Activated naive CD4-positive, alpha-beta T cell treated with anti-CD3 and anti-CD28 coated beads for 36 hours (primary cell): ENCODE measurements around the gene UBR1. TPM values are rescaled to one million over a fixed set of nuclear protein-coding genes. Genes with fewer than 3 reads are reported as not detected.

ENCODE experiments used
- CTCF ChIA-PET: fragments of 350-600 bp; sonication (Branson Sonifier 250); formaldehyde crosslinking; loops from one replicate; lab custom pipeline; 2021; ENCODE audit warnings: antibody characterized with exemption; lab: Charles Lee
- DNase-seq: peaks from one replicate; pipeline ENCODE4 v3.0.0-alpha.2; 2020
- H3K27ac Mint-ChIP-seq: one replicate; pipeline ENCODE4 v1.8.0; 2021; ENCODE audit warnings: mild to moderate bottlenecking, mixed read lengths
- H3K27me3 Mint-ChIP-seq: one replicate; pipeline ENCODE4 v1.8.0; 2021; ENCODE audit warnings: low read depth, mixed read lengths
- H3K36me3 Mint-ChIP-seq: one replicate; pipeline ENCODE4 v1.8.0; 2021; ENCODE audit warnings: low read depth, mixed read lengths
- H3K4me1 Mint-ChIP-seq: one replicate; pipeline ENCODE4 v1.8.0; 2021; ENCODE audit warnings: low read depth, mixed read lengths
- H3K4me3 Mint-ChIP-seq: one replicate; pipeline ENCODE4 v1.8.0; 2021; ENCODE audit warnings: mild to moderate bottlenecking, moderate library complexity, mixed read lengths
- H3K9me3 Mint-ChIP-seq: one replicate; pipeline ENCODE4 v1.8.0; 2021; ENCODE audit warnings: mixed read lengths
- intact Hi-C: fragments of 100-400 bp; cut with micrococcal nuclease; formaldehyde crosslinking; loops from one replicate; pipeline ENCODE4 v1.15.1; 2023
- total RNA-seq, 2 experiments: library from RNA; stranded (reverse); gene quantifications; one replicate each; pipeline ENCODE4 v1.2.3, GENCODE V29; 2021

UBR1 gene
- total RNA-seq, result 10 to 100 TPM; 25.2 to 25.9 TPM

DNA sequence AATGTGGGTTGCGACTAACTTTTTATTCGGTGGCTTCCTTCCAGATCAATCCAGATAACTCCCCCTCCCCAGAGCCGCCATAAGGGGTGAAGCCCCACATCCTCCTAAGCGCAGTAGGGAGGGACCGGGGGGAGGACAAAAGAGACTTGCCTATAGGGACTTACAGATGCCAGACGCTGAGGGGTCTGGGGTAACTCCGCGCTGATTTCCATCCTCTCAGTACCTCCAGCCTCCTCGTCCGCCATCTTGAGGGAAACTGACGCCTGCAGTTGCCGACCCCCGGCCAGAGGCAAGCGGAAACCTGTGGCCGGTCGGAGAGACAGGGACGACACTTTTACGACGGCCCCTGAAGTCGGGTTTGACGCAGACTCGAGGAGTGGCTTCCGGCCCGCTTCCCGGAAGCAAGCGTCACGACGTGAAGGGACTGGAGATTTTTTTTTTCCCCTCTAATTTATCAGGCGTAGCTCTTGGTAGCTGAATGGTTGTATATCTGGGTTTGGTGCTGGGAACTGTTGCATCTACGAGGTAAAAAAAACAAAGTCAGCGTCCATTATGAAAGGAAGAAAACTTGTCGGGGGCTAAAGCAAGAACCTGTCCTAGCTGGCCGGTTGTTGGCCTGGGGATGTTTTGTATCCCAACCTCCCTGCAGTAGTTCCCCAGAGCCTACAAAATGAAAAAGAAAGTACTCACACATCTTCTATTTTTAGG is at the start of gene UBR1:
TSS of gene UBR1 (minus strand) at position 261 of the 708 bp plus-strand sequence. CDS start at position 245, 16 bp downstream.
- H3K4me1 Mint-ChIP-seq, result peaks cover 39% of the 10 kb centered on the region
- H3K4me3 Mint-ChIP-seq, result peak within 1 kb of the TSS; percentile 95
- CTCF ChIA-PET, result interaction anchor here (0.6 to 1.4 kb wide), 5 partner anchors 9 to 107 kb away, joined by 3 to 5 read pairs (median 3); partner anchors contain the start of gene TMEM62

GRCh38 chr15:43153269-43153668 is 47.4 kb upstream of the UBR1 start:
- DNase-seq, result no peak
- no peak overlapping the region for H3K4me3 Mint-ChIP-seq
- H3K4me1 Mint-ChIP-seq, result peaks cover 9% of the 10 kb centered on the region
- CTCF ChIA-PET, result no interaction called here
- H3K36me3 Mint-ChIP-seq, result peaks cover 20% of the 10 kb centered on the region
- intact Hi-C loops, result no loop called here
- no peaks in the 10 kb centered on the region for H3K27me3 Mint-ChIP-seq
- H3K27ac Mint-ChIP-seq, result no peak overlapping the region
- no peaks in the 10 kb centered on the region for H3K9me3 Mint-ChIP-seq

More for the DNA sequence above, at the start of gene UBR1:
- Mint-ChIP-seq H3K36me3 (peaks cover 17% of the 10 kb centered on the region), H3K27ac (peak within 1 kb of the TSS; percentile 95), H3K9me3 (no peaks in the 10 kb centered on the region), H3K27me3 (no peaks in the 10 kb centered on the region)
- intact Hi-C loops, result loop anchor here (1.0 to 10.0 kb wide), 7 partner anchors 17 to 531 kb away; partner anchors contain the start of genes CCNDBP1, LCMT2, MAP1A and STARD9
- peak; percentile 95 for DNase-seq

DNA sequence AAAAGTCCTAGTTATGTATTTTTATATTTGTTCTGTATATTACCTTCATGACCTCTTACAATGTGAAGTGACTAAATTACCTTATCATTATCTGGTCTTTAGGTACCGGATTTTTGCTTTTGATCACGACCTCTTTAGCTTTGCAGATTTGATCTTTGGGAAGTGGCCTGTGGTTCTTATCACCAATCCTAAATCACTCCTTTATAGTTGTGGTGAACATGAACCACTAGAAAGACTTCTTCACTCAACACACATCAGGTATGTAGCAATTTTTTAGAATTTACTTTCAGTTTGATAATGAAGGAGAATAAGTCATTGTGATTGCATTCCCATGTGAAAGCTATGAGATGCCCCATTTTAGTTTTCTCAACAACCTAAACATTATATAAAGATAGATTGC is 45.9 kb upstream of the UBR1 start:
- intact Hi-C loops, result no loop called here
- no peak overlapping the region for H3K27ac Mint-ChIP-seq
- no peak overlapping the region for H3K4me3 Mint-ChIP-seq

DNA sequence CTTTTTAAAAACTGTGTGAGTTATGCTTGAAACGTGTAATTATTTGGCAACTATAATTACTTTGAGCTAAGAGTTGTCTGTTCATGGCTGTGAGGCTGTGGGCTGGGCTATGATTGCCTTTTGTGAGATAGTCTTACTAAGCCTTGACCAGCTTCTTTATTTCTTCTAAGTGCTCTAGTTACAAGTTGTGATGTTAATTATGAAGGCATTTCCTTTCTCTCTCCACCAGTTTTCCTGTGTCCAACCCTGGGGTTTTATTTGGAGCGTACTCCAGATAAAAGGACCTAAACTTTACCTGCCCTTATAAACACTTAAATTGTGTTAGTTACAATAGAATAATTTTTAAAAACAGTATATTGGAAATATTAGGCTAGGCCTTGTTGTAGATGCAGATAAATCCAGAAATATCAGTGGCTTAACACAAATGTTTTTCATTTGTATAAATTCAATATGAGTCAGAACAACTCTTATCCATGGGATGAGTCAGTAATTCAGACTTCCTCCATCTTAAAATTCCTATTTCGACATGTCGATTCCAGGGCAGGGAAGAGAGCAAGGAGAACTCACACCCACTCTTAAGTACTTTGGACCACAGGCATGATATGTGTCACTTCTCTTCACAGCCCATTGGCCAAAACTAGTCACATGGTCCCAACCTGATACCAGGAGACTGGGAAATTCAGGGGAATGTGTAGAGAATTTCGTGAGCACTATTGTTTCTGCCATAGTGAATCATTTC is 44.5 kb upstream of the UBR1 start:
- peaks cover 22% of the 10 kb centered on the region for H3K36me3 Mint-ChIP-seq
- H3K4me1 Mint-ChIP-seq, result peaks cover 9% of the 10 kb centered on the region
- CTCF ChIA-PET, result interaction anchor here (0.5 kb wide), 1 partner anchor 573 kb away, joined by 4 read pairs; no protein-coding TSS in a partner anchor
- H3K9me3 Mint-ChIP-seq, result no peaks in the 10 kb centered on the region
- no peak for DNase-seq
- intact Hi-C loops, result no loop called here
- H3K27me3 Mint-ChIP-seq, result no peaks in the 10 kb centered on the region
- no peak overlapping the region for H3K27ac Mint-ChIP-seq
- no peak overlapping the region for H3K4me3 Mint-ChIP-seq

More for the DNA sequence above, 45.9 kb upstream of the UBR1 start:
- DNase-seq, result no peak
- H3K36me3 Mint-ChIP-seq, result peaks cover 20% of the 10 kb centered on the region
- peaks cover 9% of the 10 kb centered on the region for H3K4me1 Mint-ChIP-seq
- no peaks in the 10 kb centered on the region for H3K27me3 Mint-ChIP-seq
- H3K9me3 Mint-ChIP-seq, result no peaks in the 10 kb centered on the region
- CTCF ChIA-PET, result interaction anchor here (0.7 kb wide), 1 partner anchor 18 kb away, joined by 3 read pairs; no protein-coding TSS in a partner anchor

- Mint-ChIP-seq H3K4me1 (peaks cover 15% of the 10 kb centered on the region), H3K27ac (no peak overlapping the region), H3K9me3 (no peaks in the 10 kb centered on the region), H3K27me3 (no peaks in the 10 kb centered on the region), H3K4me3 (no peak overlapping the region), H3K36me3 (peaks cover 15% of the 10 kb centered on the region)
- CTCF ChIA-PET, result no interaction called here
- intact Hi-C loops, result no loop called here
- no peak for DNase-seq
Observed at GRCh38 chr15:43146184-43146583, 40.3 kb upstream of the UBR1 start.

- no peaks in the 10 kb centered on the region for H3K27me3 Mint-ChIP-seq
- H3K4me1 Mint-ChIP-seq, result peaks cover 15% of the 10 kb centered on the region
- intact Hi-C loops, result no loop called here
- H3K4me3 Mint-ChIP-seq, result no peak overlapping the region
- DNase-seq, result no peak
- H3K27ac Mint-ChIP-seq, result no peak overlapping the region
- CTCF ChIA-PET, result no interaction called here
- no peaks in the 10 kb centered on the region for H3K9me3 Mint-ChIP-seq
- H3K36me3 Mint-ChIP-seq, result peaks cover 28% of the 10 kb centered on the region
Observed at GRCh38 chr15:43144512-43144911, 38.7 kb upstream of the UBR1 start.

GRCh38 chr15:43143203-43143941 is 37.5 kb upstream of the UBR1 start:
- CTCF ChIA-PET, result interaction anchor here (0.6 kb wide), 1 partner anchor 231 kb away, joined by 3 read pairs; no protein-coding TSS in a partner anchor
- H3K4me1 Mint-ChIP-seq, result peaks cover 18% of the 10 kb centered on the region
- H3K4me3 Mint-ChIP-seq, result no peak overlapping the region
- H3K36me3 Mint-ChIP-seq, result peaks cover 31% of the 10 kb centered on the region
- intact Hi-C loops, result no loop called here
- no peak overlapping the region for H3K27ac Mint-ChIP-seq
- no peaks in the 10 kb centered on the region for H3K27me3 Mint-ChIP-seq
- H3K9me3 Mint-ChIP-seq, result no peaks in the 10 kb centered on the region
- no peak for DNase-seq

DNA sequence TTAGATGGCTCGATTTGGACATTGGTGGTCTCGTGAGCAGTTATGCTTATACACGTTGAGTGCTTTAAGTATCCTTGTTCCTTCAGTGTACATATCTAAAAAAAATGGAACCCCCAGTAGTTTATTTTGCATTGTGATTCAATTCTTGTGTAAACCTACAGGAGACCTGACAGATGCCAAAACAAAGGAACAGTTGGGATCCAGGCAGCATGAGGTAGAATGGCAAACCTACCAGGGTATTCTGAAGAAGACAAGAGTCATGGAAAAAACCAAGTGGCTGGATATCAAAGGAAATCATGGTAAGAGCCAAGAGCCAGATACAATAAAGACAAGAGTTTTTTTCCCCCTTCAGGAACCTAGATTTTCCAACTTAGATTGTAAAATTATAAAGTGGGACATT is 29.5 kb upstream of the UBR1 start:
- Mint-ChIP-seq H3K4me3 (no peak overlapping the region), H3K27me3 (peaks cover 3% of the 10 kb centered on the region), H3K4me1 (peaks cover 19% of the 10 kb centered on the region), H3K36me3 (peaks cover 26% of the 10 kb centered on the region), H3K9me3 (no peaks in the 10 kb centered on the region), H3K27ac (no peak overlapping the region)
- intact Hi-C loops, result no loop called here
- CTCF ChIA-PET, result no interaction called here
- no peak for DNase-seq

- peaks cover 6% of the 10 kb centered on the region for H3K27me3 Mint-ChIP-seq
- H3K9me3 Mint-ChIP-seq, result no peaks in the 10 kb centered on the region
- no peak overlapping the region for H3K27ac Mint-ChIP-seq
- CTCF ChIA-PET, result interaction anchor here (0.6 kb wide), 1 partner anchor 17 kb away, joined by 3 read pairs; no protein-coding TSS in a partner anchor
- peak overlapping the region; percentile 78 for H3K4me3 Mint-ChIP-seq
- intact Hi-C loops, result loop anchor here (5.0 kb wide), 1 partner anchor 397 kb away; the partner anchor contains the start of gene CDAN1
- peaks cover 19% of the 10 kb centered on the region for H3K4me1 Mint-ChIP-seq
- no peak for DNase-seq
- H3K36me3 Mint-ChIP-seq, result peaks cover 16% of the 10 kb centered on the region
Observed at GRCh38 chr15:43134157-43134635, 28.4 kb upstream of the UBR1 start.

DNA sequence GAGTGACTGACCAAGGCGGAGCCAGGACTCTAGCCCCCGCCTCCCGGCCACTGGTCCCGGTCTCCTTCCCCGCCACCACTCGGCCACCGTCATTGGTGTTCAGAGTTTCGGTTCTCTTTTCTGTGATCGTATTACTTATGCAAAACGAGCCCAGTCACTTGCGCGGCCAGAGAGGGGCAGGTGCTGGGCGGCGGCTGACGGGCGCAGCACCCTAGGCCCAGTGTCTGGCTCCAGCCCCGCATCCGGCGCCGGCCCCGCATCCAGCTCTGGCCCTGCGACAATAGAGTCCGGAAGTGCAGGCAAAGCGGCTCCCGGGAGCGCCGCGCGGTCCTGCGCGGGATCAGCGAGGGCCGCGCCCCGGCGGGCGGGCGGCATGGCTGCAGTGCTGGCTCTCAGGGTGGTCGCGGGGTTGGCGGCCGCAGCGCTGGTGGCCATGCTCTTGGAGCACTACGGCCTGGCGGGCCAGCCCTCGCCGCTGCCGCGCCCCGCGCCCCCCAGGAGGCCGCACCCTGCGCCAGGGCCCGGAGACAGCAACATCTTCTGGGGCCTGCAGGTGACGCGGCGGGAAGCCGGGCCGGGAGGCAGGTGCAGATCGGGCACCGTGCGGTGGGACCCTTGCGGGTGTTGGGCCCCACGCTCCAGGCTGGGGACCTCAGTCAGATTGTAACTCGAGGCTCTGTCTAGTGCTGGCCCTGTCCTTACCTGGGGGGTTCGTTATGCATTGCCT is 27.8 kb upstream of the UBR1 start, which contains the start of gene TMEM62:
TSS of gene TMEM62 (plus strand) at position 157 of the 727 bp plus-strand sequence. CDS start at position 374, 217 bp downstream.
- CTCF ChIA-PET, result interaction anchor here (0.6 to 1.2 kb wide), 2 partner anchors 18 to 27 kb away, joined by 3 to 5 read pairs; partner anchors contain the start of gene UBR1
- peak within 1 kb of the TSS; percentile 80 for H3K27ac Mint-ChIP-seq

More for the DNA sequence above, 27.8 kb upstream of the UBR1 start, which contains the start of gene TMEM62:
- Mint-ChIP-seq H3K36me3 (peaks cover 12% of the 10 kb centered on the region), H3K4me1 (peaks cover 16% of the 10 kb centered on the region), H3K4me3 (peak within 1 kb of the TSS; percentile 84), H3K9me3 (peaks cover 3% of the 10 kb centered on the region), H3K27me3 (peaks cover 6% of the 10 kb centered on the region)
- DNase-seq, result peak; percentile 72
- intact Hi-C loops, result loop anchor here (1.0 to 5.0 kb wide), 3 partner anchors 10 to 396 kb away; partner anchors contain the start of genes CDAN1 and UBR1
